Measurements from ENCODE around the gene AFF1. TPM values are rescaled to one million over a fixed set of nuclear protein-coding genes. Genes with fewer than 3 reads are reported as not detected.
A peak's percentile ranks its signal among the peaks of the same experiment; 100 is the strongest.

AFF1 gene
- total and polyA plus RNA-seq, 2 experiments from 2014 or later = 9.4 to 13.8 TPM

DNA sequence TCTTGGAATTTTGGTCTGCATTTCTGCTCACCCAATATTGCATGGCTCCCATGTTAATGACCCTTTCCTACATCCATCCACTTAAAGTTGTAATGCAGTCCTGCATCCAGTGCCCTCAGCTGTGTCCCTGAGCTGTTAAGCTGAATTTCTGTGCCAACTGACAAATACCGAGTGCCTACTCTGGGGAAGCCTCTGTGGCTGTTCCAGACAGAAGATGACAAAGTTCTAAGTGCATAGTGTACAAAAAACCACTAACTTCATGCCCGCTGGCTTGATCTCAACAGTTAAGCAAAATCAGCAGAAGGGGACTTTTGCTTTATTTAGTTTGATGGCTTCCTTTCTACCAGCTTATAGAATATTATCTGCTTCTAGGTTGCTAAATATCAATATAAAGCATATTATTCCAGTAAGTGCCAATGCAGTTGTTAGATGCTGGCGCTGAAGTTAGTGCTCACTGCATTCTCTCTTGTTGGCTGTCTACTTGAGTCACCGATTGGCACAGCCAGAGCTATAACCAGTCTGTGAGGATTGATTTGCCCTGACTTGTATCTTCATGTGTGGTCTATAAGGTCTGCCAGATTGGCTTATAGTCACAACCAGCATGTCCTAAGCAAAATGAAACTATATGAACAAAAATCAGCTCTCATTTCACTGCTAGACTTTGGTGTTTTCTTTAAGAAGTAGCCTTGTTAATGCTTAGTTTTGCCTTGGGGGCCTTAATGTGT lies 186.7 kb downstream of the AFF1 start:
- Histone ChIP-seq H3K27ac (no peak overlapping the region), H3K9ac (no peak overlapping the region), H3F3A (ENCODE audit: insufficient read depth) (no peaks in the 10 kb centered on the region; the same call in 1 of the 2 replicates), H3K9me2 (ENCODE audit: insufficient read depth) (no peaks in the 10 kb centered on the region), H3K4me1 (ENCODE audit: insufficient read depth) (peaks cover 9% of the 10 kb centered on the region), H3K9me3 (ENCODE audit: low read depth) (no peaks in the 10 kb centered on the region), H3K36me3 (ENCODE audit: low read depth) (peaks cover 18% of the 10 kb centered on the region), H3K79me2 (ENCODE audit: insufficient read depth) (peaks cover 18% of the 10 kb centered on the region), H4K20me1 (ENCODE audit: insufficient read depth) (no peaks in the 10 kb centered on the region; the same call in 1 of the 2 replicates), H2AFZ (no peak overlapping the region), H3K4me2 (ENCODE audit: unreplicated experiment) (no peak overlapping the region), H3K27me3 (replicated peaks; ENCODE audit: insufficient read depth) (no peaks in the 10 kb centered on the region), H3K4me3 (no peak overlapping the region)
- in situ Hi-C loops (cut with MboI) = no loop called here
- no peak for TF ChIP-seq EZH2phosphoT487 (IDR thresholded peaks at IDR 0.05; ENCODE audit: insufficient read depth, low read depth)
- TF ChIP-seq EZH2 (IDR thresholded peaks at IDR 0.05; ENCODE audit: insufficient read depth, poor library complexity, severe bottlenecking) = no peak
- DNase-seq = peak; percentile 65
- WGBS, 2 experiments (ENCODE audit: low coverage in 1 of 2, low lambda C conversion rate in 2 of 2, missing lambda C conversion rate in 2 of 2) = 32 to 33% methylated on average over 4 of the region's 4 CpGs

DNA sequence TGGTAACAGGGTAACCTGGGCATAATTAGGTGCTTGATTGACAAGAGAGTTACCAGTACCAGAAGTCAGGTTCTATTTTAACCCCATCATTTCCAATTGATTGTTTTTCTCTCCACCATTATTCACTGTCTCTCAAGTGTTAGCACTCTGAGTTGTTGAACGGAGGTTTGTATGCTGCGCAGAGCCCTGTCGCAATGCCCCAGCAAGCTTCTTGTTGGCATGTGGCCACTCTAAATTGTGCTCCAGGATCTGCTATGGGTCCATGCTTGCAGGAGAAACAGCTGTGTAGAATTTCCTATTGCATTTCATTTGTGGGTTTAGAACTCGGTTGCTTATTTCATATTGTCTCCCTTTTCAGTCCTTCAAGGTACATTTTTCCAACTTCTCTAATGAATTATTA lies 187.4 kb downstream of the AFF1 start:
- H3K27ac ChIP-seq = no peak overlapping the region
- 99 to 100% methylated on average over 4 of the region's 4 CpGs for WGBS, 2 experiments (ENCODE audit: low coverage in 1 of 2, low lambda C conversion rate in 2 of 2, missing lambda C conversion rate in 2 of 2)
- H3K9ac ChIP-seq = no peak overlapping the region
- no peaks in the 10 kb centered on the region; the same call in 1 of the 2 replicates for H4K20me1 ChIP-seq (ENCODE audit: insufficient read depth)
- no peak for TF ChIP-seq EZH2 (IDR thresholded peaks at IDR 0.05; ENCODE audit: insufficient read depth, poor library complexity, severe bottlenecking)
- no peak for TF ChIP-seq EZH2phosphoT487 (IDR thresholded peaks at IDR 0.05; ENCODE audit: insufficient read depth, low read depth)
- peaks cover 18% of the 10 kb centered on the region for H3K79me2 ChIP-seq (ENCODE audit: insufficient read depth)
- H3F3A ChIP-seq (ENCODE audit: insufficient read depth) = no peaks in the 10 kb centered on the region; the same call in 1 of the 2 replicates
- H3K4me1 ChIP-seq (ENCODE audit: insufficient read depth) = peaks cover 9% of the 10 kb centered on the region
- no peaks in the 10 kb centered on the region for H3K9me2 ChIP-seq (ENCODE audit: insufficient read depth)
- no peak overlapping the region for H3K4me2 ChIP-seq (ENCODE audit: unreplicated experiment)
- no peaks in the 10 kb centered on the region for H3K27me3 ChIP-seq (replicated peaks; ENCODE audit: insufficient read depth)
- DNase-seq = no peak
- no peak overlapping the region for H3K4me3 ChIP-seq
- in situ Hi-C loops (cut with MboI) = no loop called here
- H3K9me3 ChIP-seq (ENCODE audit: low read depth) = no peaks in the 10 kb centered on the region
- H2AFZ ChIP-seq = no peak overlapping the region
- H3K36me3 ChIP-seq (ENCODE audit: low read depth) = peaks cover 15% of the 10 kb centered on the region; the same call in 1 of the 2 replicates

DNA sequence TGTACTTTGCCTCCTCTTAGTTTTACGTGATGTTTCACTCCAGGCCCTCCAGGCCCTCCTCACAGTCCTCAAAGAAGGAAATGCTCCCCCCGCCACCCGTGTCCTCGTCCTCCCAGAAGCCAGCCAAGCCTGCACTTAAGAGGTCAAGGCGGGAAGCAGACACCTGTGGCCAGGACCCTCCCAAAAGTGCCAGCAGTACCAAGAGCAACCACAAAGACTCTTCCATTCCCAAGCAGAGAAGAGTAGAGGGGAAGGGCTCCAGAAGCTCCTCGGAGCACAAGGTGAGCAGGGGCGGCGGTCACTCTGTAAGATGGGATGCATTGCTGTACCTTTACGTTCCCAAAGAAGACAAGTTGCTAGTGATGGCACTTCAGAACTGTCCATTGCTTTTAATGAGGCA lies 191.2 kb downstream of the AFF1 start:
- Histone ChIP-seq H3K4me3 (no peak overlapping the region), H4K20me1 (ENCODE audit: insufficient read depth) (no peaks in the 10 kb centered on the region; the same call in 1 of the 2 replicates), H3K9me3 (ENCODE audit: low read depth) (no peaks in the 10 kb centered on the region), H3K9ac (no peak overlapping the region), H3K4me1 (ENCODE audit: insufficient read depth) (peaks cover 9% of the 10 kb centered on the region), H3K27ac (no peak overlapping the region), H3K4me2 (ENCODE audit: unreplicated experiment) (no peak overlapping the region), H3K9me2 (ENCODE audit: insufficient read depth) (no peaks in the 10 kb centered on the region), H3K36me3 (ENCODE audit: low read depth) (peaks cover 31% of the 10 kb centered on the region; the same call in 1 of the 2 replicates), H3F3A (ENCODE audit: insufficient read depth) (no peaks in the 10 kb centered on the region; the same call in 1 of the 2 replicates), H3K79me2 (ENCODE audit: insufficient read depth) (peaks cover 18% of the 10 kb centered on the region), H2AFZ (no peak overlapping the region), H3K27me3 (replicated peaks; ENCODE audit: insufficient read depth) (no peaks in the 10 kb centered on the region)
- no peak for DNase-seq
- TF ChIP-seq EZH2phosphoT487 (IDR thresholded peaks at IDR 0.05; ENCODE audit: insufficient read depth, low read depth) (no peak), EZH2 (IDR thresholded peaks at IDR 0.05; ENCODE audit: insufficient read depth, poor library complexity, severe bottlenecking) (no peak)
- in situ Hi-C loops (cut with MboI) = loop anchor here (25.0 kb wide), 1 partner anchor 336 kb away; no protein-coding TSS in a partner anchor
- 99% methylated on average over 9 of the region's 9 CpGs for WGBS, 2 experiments (ENCODE audit: low coverage in 1 of 2, low lambda C conversion rate in 2 of 2, missing lambda C conversion rate in 2 of 2)

DNA sequence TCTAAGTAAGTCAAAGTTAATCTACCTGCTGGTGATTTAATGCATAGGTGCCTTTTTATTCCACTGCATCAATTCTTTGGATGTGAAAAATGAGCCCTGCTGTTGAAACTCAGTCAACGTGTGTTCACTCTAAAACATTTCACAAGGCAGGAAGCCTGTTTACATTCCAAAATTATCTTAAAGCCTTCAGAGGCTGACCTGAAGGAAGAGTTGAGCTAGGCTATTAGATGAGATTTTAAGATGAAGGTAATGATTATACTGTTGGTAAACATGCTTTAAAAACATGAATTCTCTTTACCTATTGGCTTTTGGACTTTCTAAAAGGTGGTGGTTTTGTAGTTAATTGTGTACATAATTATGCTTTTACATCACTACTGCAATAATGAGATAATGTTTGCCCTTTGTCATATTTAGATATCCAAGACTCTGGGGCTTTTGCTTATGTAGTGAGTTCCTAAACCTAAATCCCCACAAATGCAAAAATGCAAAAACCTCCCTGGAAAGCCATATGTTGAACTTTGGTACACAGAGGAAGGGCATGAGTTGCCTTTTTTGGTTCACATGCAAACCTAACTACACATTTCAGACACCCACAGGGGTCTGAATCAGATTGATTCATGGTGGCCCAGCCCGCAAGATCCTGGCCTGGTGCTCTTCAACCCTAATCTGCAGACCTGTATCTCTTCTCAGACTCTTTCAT lies 193.3 kb downstream of the AFF1 start:
- no peak overlapping the region for H3K4me2 ChIP-seq (ENCODE audit: unreplicated experiment)
- no peak overlapping the region for H3K27ac ChIP-seq
- no peaks in the 10 kb centered on the region for H3K27me3 ChIP-seq (replicated peaks; ENCODE audit: insufficient read depth)
- H3K9me2 ChIP-seq (ENCODE audit: insufficient read depth) = no peaks in the 10 kb centered on the region
- no peaks in the 10 kb centered on the region for H3K4me1 ChIP-seq (ENCODE audit: insufficient read depth)
- H3F3A ChIP-seq (ENCODE audit: insufficient read depth) = no peaks in the 10 kb centered on the region
- H2AFZ ChIP-seq = no peak overlapping the region
- no peak for DNase-seq
- H4K20me1 ChIP-seq (ENCODE audit: insufficient read depth) = no peaks in the 10 kb centered on the region
- TF ChIP-seq EZH2 (IDR thresholded peaks at IDR 0.05; ENCODE audit: insufficient read depth, poor library complexity, severe bottlenecking) = no peak
- TF ChIP-seq EZH2phosphoT487 (IDR thresholded peaks at IDR 0.05; ENCODE audit: insufficient read depth, low read depth) = no peak
- peaks cover 8% of the 10 kb centered on the region; the same call in 1 of the 2 replicates for H3K79me2 ChIP-seq (ENCODE audit: insufficient read depth)
- H3K36me3 ChIP-seq (ENCODE audit: low read depth) = peaks cover 47% of the 10 kb centered on the region; the same call in 1 of the 2 replicates
- H3K9ac ChIP-seq = no peak overlapping the region
- in situ Hi-C loops (cut with MboI) = loop anchor here (25.0 kb wide), 1 partner anchor 334 kb away; no protein-coding TSS in a partner anchor
- no peaks in the 10 kb centered on the region for H3K9me3 ChIP-seq (ENCODE audit: low read depth)
- WGBS, 2 experiments (ENCODE audit: low coverage in 1 of 2, low lambda C conversion rate in 2 of 2, missing lambda C conversion rate in 2 of 2) = 62 to 70% methylated on average over 2 of the region's 2 CpGs
- H3K4me3 ChIP-seq = no peak overlapping the region

Measured in GM23248 (cell line).